Measurements from ENCODE around the gene AASDHPPT.

Gene AASDHPPT

DNA sequence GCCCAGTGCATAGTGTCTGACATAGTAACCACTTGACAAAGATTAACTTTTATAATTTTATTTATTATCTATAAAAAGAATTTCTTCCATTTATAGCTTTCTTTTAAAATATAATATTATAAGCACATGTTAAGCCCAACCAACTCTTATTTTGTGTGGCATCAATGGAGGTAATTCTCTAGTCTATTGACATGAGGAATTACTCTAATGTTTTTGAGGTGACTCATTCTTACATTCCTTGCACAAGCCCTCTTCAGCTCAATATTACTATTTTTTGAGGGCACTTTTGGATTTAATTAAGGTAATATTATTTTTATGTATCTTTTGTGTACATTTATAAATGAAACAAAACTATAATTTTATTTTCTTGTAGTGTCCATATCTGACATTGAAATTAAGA lies 59.6 kb downstream of the AASDHPPT start (continued):
- TF ChIP-seq, protein P1, sequence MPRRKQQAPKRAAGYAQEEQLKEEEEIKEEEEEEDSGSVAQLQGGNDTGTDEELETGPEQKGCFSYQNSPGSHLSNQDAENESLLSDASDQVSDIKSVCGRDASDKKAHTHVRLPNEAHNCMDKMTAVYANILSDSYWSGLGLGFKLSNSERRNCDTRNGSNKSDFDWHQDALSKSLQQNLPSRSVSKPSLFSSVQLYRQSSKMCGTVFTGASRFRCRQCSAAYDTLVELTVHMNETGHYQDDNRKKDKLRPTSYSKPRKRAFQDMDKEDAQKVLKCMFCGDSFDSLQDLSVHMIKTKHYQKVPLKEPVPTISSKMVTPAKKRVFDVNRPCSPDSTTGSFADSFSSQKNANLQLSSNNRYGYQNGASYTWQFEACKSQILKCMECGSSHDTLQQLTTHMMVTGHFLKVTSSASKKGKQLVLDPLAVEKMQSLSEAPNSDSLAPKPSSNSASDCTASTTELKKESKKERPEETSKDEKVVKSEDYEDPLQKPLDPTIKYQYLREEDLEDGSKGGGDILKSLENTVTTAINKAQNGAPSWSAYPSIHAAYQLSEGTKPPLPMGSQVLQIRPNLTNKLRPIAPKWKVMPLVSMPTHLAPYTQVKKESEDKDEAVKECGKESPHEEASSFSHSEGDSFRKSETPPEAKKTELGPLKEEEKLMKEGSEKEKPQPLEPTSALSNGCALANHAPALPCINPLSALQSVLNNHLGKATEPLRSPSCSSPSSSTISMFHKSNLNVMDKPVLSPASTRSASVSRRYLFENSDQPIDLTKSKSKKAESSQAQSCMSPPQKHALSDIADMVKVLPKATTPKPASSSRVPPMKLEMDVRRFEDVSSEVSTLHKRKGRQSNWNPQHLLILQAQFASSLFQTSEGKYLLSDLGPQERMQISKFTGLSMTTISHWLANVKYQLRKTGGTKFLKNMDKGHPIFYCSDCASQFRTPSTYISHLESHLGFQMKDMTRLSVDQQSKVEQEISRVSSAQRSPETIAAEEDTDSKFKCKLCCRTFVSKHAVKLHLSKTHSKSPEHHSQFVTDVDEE (CRISPR knock-in tag; IDR thresholded peaks at IDR 0.05) = no peak
- TF ChIP-seq CSDC2 (CRISPR knock-in tag; IDR thresholded peaks at IDR 0.05) (no peak), ZFP3 (CRISPR knock-in tag; IDR thresholded peaks at IDR 0.05) (no peak), GLIS3 (CRISPR knock-in tag; IDR thresholded peaks at IDR 0.05) (no peak)

DNA sequence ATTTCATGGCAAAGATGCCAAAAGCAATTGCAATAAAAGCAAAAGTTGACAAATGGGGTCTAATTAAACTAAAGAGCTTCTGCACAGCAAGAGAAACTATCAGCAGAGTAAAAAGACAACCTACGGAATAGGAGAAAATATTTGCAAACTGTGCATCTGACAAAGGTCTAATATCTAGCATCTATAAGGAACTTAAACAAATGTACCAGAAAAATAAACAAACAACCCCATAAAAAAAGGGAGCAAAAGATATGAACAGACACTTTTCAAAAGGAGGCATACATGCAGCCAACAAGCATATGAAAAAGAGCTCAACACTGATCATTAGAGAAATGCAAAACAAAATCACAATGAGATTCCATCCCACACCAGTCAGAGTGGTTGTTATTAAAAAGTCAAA lies 60.3 kb downstream of the AASDHPPT start:
- TF ChIP-seq, protein P1 (CRISPR knock-in tag; IDR thresholded peaks at IDR 0.05) = no peak
- TF ChIP-seq ESRRG (CRISPR knock-in tag; IDR thresholded peaks at IDR 0.05) (no peak), CSDC2 (CRISPR knock-in tag; IDR thresholded peaks at IDR 0.05) (no peak), ZFP30 (CRISPR knock-in tag; IDR thresholded peaks at IDR 0.05) (no peak), BACH2 (CRISPR knock-in tag; IDR thresholded peaks at IDR 0.05; ENCODE audit: borderline replicate concordance) (no peak), ZNF565 (CRISPR knock-in tag; conservative IDR thresholded peaks at IDR 0.05; ENCODE audit: low read depth) (no peak), ZFP3 (CRISPR knock-in tag; IDR thresholded peaks at IDR 0.05) (no peak), ZNF70 (CRISPR knock-in tag; IDR thresholded peaks at IDR 0.05) (no peak), ARNTL (CRISPR knock-in tag; IDR thresholded peaks at IDR 0.05; ENCODE audit: borderline replicate concordance, low read depth) (no peak), TCF4 (CRISPR knock-in tag; IDR thresholded peaks at IDR 0.05; ENCODE audit: borderline replicate concordance) (no peak), GLIS3 (CRISPR knock-in tag; IDR thresholded peaks at IDR 0.05) (no peak), SNAI2 (CRISPR knock-in tag; IDR thresholded peaks at IDR 0.05) (no peak), ZC3H10 (CRISPR knock-in tag; IDR thresholded peaks at IDR 0.05) (no peak), ZNF8 (CRISPR knock-in tag; IDR thresholded peaks at IDR 0.05) (no peak), ISL1 (CRISPR knock-in tag; IDR thresholded peaks at IDR 0.05) (no peak)
- TF ChIP-seq, protein P2, sequence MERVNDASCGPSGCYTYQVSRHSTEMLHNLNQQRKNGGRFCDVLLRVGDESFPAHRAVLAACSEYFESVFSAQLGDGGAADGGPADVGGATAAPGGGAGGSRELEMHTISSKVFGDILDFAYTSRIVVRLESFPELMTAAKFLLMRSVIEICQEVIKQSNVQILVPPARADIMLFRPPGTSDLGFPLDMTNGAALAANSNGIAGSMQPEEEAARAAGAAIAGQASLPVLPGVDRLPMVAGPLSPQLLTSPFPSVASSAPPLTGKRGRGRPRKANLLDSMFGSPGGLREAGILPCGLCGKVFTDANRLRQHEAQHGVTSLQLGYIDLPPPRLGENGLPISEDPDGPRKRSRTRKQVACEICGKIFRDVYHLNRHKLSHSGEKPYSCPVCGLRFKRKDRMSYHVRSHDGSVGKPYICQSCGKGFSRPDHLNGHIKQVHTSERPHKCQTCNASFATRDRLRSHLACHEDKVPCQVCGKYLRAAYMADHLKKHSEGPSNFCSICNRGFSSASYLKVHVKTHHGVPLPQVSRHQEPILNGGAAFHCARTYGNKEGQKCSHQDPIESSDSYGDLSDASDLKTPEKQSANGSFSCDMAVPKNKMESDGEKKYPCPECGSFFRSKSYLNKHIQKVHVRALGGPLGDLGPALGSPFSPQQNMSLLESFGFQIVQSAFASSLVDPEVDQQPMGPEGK (CRISPR knock-in tag; IDR thresholded peaks at IDR 0.05; ENCODE audit: borderline replicate concordance) = no peak
- TF ChIP-seq, protein P3, sequence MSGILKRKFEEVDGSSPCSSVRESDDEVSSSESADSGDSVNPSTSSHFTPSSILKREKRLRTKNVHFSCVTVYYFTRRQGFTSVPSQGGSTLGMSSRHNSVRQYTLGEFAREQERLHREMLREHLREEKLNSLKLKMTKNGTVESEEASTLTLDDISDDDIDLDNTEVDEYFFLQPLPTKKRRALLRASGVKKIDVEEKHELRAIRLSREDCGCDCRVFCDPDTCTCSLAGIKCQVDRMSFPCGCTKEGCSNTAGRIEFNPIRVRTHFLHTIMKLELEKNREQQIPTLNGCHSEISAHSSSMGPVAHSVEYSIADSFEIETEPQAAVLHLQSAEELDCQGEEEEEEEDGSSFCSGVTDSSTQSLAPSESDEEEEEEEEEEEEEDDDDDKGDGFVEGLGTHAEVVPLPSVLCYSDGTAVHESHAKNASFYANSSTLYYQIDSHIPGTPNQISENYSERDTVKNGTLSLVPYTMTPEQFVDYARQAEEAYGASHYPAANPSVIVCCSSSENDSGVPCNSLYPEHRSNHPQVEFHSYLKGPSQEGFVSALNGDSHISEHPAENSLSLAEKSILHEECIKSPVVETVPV (CRISPR knock-in tag; IDR thresholded peaks at IDR 0.05) = no peak
- TF ChIP-seq, protein P4, sequence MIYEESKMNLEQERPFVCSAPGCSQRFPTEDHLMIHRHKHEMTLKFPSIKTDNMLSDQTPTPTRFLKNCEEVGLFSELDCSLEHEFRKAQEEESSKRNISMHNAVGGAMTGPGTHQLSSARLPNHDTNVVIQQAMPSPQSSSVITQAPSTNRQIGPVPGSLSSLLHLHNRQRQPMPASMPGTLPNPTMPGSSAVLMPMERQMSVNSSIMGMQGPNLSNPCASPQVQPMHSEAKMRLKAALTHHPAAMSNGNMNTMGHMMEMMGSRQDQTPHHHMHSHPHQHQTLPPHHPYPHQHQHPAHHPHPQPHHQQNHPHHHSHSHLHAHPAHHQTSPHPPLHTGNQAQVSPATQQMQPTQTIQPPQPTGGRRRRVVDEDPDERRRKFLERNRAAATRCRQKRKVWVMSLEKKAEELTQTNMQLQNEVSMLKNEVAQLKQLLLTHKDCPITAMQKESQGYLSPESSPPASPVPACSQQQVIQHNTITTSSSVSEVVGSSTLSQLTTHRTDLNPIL (CRISPR knock-in tag; IDR thresholded peaks at IDR 0.05; ENCODE audit: low read depth) = no peak
- TF ChIP-seq, protein P5, sequence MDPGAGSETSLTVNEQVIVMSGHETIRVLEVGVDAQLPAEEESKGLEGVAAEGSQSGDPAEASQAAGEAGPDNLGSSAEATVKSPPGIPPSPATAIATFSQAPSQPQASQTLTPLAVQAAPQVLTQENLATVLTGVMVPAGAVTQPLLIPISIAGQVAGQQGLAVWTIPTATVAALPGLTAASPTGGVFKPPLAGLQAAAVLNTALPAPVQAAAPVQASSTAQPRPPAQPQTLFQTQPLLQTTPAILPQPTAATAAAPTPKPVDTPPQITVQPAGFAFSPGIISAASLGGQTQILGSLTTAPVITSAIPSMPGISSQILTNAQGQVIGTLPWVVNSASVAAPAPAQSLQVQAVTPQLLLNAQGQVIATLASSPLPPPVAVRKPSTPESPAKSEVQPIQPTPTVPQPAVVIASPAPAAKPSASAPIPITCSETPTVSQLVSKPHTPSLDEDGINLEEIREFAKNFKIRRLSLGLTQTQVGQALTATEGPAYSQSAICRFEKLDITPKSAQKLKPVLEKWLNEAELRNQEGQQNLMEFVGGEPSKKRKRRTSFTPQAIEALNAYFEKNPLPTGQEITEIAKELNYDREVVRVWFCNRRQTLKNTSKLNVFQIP (CRISPR knock-in tag; IDR thresholded peaks at IDR 0.05; ENCODE audit: borderline replicate concordance, low read depth) = no peak
- ATAC-seq = no peak

Measured in SK-N-SH treated with all-trans-retinoic acid at 6 μM for 48 hours (cell line).